ENCODE data around the gene ATPAF1. TPM values are rescaled to one million over a fixed set of nuclear protein-coding genes. Genes with fewer than 3 reads are reported as not detected.

Gene ATPAF1
- total and polyA plus RNA-seq, 9 of the 15 experiments (the other 6 are each of a cell fraction or from before 2014, with no cell fraction given): 6.3 to 56.2 (median 27.4) TPM

DNA sequence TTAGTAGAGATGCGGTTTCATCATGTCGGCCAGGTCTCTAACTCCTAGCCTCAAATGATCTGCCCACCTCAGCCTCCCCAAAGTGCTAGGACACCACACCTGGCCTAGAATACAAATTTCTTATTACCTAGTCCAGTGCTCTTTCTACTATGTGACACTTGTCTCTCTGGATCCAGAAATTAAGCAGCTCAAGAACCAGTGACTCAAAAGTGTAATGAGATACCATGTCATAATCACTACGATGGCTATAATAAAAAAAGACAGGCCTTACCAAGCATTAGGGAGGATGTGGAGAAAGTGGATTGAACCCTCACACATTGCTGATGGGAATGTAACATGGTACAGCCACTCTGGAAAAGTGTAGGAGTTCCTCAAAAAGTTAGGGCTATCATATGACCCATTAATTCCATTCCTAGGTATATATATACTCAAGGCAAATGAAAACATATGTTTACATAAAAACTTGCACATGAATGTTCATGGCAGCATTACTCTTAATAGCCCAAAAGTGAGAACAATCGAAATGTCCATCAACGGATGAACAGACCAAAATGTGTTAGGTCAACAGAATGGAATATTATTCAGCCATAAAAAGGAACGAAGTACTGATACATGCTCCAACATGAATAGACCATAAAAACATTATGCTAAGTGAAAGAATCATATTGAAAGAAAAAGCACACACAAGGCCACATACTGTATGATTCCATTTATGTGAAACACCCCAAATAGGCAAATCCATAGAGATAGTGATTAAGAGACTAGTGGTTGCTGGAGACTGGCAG lies 11.8 kb upstream of the ATPAF1 start:
- ATAC-seq (no peak), FAIRE-seq (no peak), DNase-seq (ENCODE audit: extremely low read depth in 1 of 4, low spot score in 3 of 4) (no peak)
- no peaks in the 10 kb centered on the region for H4K20me1 ChIP-seq (replicated peaks; ENCODE audit: control insufficient read depth, insufficient read depth, low read length)
- no peaks in the 10 kb centered on the region for H3K9me1 ChIP-seq (ENCODE audit: control insufficient read depth, insufficient read depth, low read length)
- ChIA-PET POLR2A (interaction anchor here (1.6 kb wide), 1 partner anchor 12 kb away, joined by 6 read pairs; the partner anchor contains the start of gene ATPAF1), CTCF (ENCODE audit: low intra/inter-chr PET ratio) (interaction anchor here (0.6 kb wide), 1 partner anchor 12 kb away, joined by 4 read pairs; the partner anchor contains the start of gene ATPAF1)
- no peaks in the 10 kb centered on the region for H3K79me2 ChIP-seq (ENCODE audit: control insufficient read depth, insufficient read depth, low read length)
- BruUV-seq (replicated peaks): no TSS peak
- H3K36me3 ChIP-seq (ENCODE audit: control insufficient read depth, insufficient read depth, low read length): peaks cover 94% of the 10 kb centered on the region
- H3K4me1 ChIP-seq (replicated peaks in 1 of 2; ENCODE audit: control insufficient read depth in 2 of 2, insufficient read depth in 2 of 2, low read length in 2 of 2): peaks cover 0 to 15% of the 10 kb centered on the region in 2 experiments; a peak in 2 of 5 replicates
- no peaks in the 10 kb centered on the region for H3K27me3 ChIP-seq (ENCODE audit: control insufficient read depth in 2 of 2, insufficient read depth in 2 of 2, low read length in 2 of 2)
- intact Hi-C loops (cut with micrococcal nuclease): no loop called here
- H3K4me3 ChIP-seq: no peak overlapping the region
- H2AFZ ChIP-seq (ENCODE audit: low read depth, low read length): no peak overlapping the region
- H3K9me3 ChIP-seq (replicated peaks; ENCODE audit: control insufficient read depth, insufficient read depth, low read depth, low read length): no peaks in the 10 kb centered on the region
- in situ Hi-C loops (cut with MboI): no loop called here
- TF ChIP-seq ZNF24 (IDR thresholded peaks at IDR 0.05): 0 out of 2 replicates have a peak, but pooled peaks have one; percentile 39
- TF ChIP-seq PHTF2 (CRISPR knock-in tag; IDR thresholded peaks at IDR 0.05): no peak
- peak; percentile 26 for TF ChIP-seq ZNF146 (CRISPR knock-in tag; IDR thresholded peaks at IDR 0.05; ENCODE audit: unreplicated experiment)
- no peak for TF ChIP-seq RBM39 (optimal IDR thresholded peaks at IDR 0.05; ENCODE audit: low read depth, low read length)
- H3K9ac ChIP-seq (ENCODE audit: insufficient read depth in 1 of 2, low read depth in 2 of 2, low read length in 2 of 2): no peak overlapping the region
- no peak overlapping the region for H3K27ac ChIP-seq (ENCODE audit: extremely low read depth, low read depth, low read length)
- H3K4me2 ChIP-seq (ENCODE audit: insufficient read depth, low read length): no peak overlapping the region
- WGBS (ENCODE audit: insufficient coverage, low coverage, missing lambda C conversion rate): 93% methylated on average over 6 of the region's 6 CpGs

GRCh38 chr1:46677339-46677738 lies 9.2 kb upstream of the ATPAF1 start:
- Histone ChIP-seq H3K4me2 (ENCODE audit: insufficient read depth, low read length) (no peak overlapping the region), H3K36me3 (ENCODE audit: control insufficient read depth, insufficient read depth, low read length) (peaks cover 78% of the 10 kb centered on the region), H3K4me3 (no peak overlapping the region), H3K9me1 (ENCODE audit: control insufficient read depth, insufficient read depth, low read length) (peaks cover 6% of the 10 kb centered on the region), H4K20me1 (replicated peaks; ENCODE audit: control insufficient read depth, insufficient read depth, low read length) (no peaks in the 10 kb centered on the region), H2AFZ (ENCODE audit: low read depth, low read length) (no peak overlapping the region), H3K79me2 (ENCODE audit: control insufficient read depth, insufficient read depth, low read length) (no peaks in the 10 kb centered on the region), H3K27ac (ENCODE audit: extremely low read depth, low read depth, low read length) (no peak overlapping the region), H3K4me1 (replicated peaks in 1 of 2; ENCODE audit: control insufficient read depth in 2 of 2, insufficient read depth in 2 of 2, low read length in 2 of 2) (peaks cover 4 to 30% of the 10 kb centered on the region in 2 experiments; a peak in 4 of 5 replicates), H3K9me3 (replicated peaks; ENCODE audit: control insufficient read depth, insufficient read depth, low read depth, low read length) (no peaks in the 10 kb centered on the region), H3K27me3 (ENCODE audit: control insufficient read depth in 2 of 2, insufficient read depth in 2 of 2, low read length in 2 of 2) (no peaks in the 10 kb centered on the region), H3K9ac (ENCODE audit: insufficient read depth in 1 of 2, low read depth in 2 of 2, low read length in 2 of 2) (no peak overlapping the region)
- no peak for DNase-seq (ENCODE audit: extremely low read depth in 1 of 4, low spot score in 3 of 4)
- intact Hi-C loops (cut with micrococcal nuclease): no loop called here
- in situ Hi-C loops (cut with MboI): no loop called here
- no TSS peak for BruUV-seq (replicated peaks)
- WGBS (ENCODE audit: insufficient coverage, low coverage, missing lambda C conversion rate): 100% methylated on average over 1 of the region's 1 CpG
- POLR2A ChIA-PET: interaction anchor here (0.6 to 2.4 kb wide), 10 partner anchors 9 to 393 kb away, joined by 3 to 8 read pairs (median 4); partner anchors contain the start of gene ATPAF1
- ATAC-seq: no peak
- no peak for FAIRE-seq
- CTCF ChIA-PET (ENCODE audit: low intra/inter-chr PET ratio): no interaction called here
- TF ChIP-seq MCM5 (IDR thresholded peaks at IDR 0.05; ENCODE audit: low read depth) (no peak), TAL1 (IDR thresholded peaks at IDR 0.05) (no peak), MXI1 (IDR thresholded peaks at IDR 0.05; ENCODE audit: low read depth, low read length) (no peak), OTX1 (CRISPR knock-in tag; IDR thresholded peaks at IDR 0.05) (no peak), ZNF239 (CRISPR knock-in tag; IDR thresholded peaks at IDR 0.05) (no peak), TCF3 (CRISPR knock-in tag; IDR thresholded peaks at IDR 0.05) (no peak)
- TF ChIP-seq, protein P1, sequence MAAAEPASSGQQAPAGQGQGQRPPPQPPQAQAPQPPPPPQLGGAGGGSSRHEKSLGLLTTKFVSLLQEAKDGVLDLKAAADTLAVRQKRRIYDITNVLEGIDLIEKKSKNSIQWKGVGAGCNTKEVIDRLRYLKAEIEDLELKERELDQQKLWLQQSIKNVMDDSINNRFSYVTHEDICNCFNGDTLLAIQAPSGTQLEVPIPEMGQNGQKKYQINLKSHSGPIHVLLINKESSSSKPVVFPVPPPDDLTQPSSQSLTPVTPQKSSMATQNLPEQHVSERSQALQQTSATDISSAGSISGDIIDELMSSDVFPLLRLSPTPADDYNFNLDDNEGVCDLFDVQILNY (CRISPR knock-in tag; IDR thresholded peaks at IDR 0.05): no peak
- TF ChIP-seq, protein P2, sequence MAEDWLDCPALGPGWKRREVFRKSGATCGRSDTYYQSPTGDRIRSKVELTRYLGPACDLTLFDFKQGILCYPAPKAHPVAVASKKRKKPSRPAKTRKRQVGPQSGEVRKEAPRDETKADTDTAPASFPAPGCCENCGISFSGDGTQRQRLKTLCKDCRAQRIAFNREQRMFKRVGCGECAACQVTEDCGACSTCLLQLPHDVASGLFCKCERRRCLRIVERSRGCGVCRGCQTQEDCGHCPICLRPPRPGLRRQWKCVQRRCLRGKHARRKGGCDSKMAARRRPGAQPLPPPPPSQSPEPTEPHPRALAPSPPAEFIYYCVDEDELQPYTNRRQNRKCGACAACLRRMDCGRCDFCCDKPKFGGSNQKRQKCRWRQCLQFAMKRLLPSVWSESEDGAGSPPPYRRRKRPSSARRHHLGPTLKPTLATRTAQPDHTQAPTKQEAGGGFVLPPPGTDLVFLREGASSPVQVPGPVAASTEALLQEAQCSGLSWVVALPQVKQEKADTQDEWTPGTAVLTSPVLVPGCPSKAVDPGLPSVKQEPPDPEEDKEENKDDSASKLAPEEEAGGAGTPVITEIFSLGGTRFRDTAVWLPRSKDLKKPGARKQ (CRISPR knock-in tag; IDR thresholded peaks at IDR 0.05): no peak
- TF ChIP-seq, protein P3, sequence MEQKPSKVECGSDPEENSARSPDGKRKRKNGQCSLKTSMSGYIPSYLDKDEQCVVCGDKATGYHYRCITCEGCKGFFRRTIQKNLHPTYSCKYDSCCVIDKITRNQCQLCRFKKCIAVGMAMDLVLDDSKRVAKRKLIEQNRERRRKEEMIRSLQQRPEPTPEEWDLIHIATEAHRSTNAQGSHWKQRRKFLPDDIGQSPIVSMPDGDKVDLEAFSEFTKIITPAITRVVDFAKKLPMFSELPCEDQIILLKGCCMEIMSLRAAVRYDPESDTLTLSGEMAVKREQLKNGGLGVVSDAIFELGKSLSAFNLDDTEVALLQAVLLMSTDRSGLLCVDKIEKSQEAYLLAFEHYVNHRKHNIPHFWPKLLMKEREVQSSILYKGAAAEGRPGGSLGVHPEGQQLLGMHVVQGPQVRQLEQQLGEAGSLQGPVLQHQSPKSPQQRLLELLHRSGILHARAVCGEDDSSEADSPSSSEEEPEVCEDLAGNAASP (IDR thresholded peaks at IDR 0.05): no peak

All from K562 (cell line).